ENCODE results near the gene GPR152.

DNA sequence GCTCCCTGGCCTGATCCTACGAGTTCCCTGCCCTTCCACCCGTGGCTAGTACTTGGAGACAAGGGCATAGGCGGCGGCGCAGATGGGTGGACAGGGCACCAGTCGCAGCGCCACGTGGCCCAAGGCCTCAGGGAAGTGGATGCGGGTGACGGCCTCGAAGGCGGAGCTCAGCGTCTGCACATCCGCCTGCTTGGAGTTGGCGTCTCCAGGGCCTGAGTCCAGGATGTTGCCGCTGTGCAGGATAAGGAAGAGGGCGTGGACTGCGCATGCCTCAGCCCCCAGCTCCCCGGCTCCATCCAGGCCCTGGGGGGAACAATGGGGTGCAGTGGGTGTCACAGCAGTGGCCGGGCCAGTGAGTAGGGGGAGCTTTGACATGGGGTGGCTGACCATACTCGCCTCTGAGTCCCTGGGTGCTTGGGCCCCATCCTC lies 46.0 kb upstream of the GPR152 start:
- TF ChIP-seq, protein P1, sequence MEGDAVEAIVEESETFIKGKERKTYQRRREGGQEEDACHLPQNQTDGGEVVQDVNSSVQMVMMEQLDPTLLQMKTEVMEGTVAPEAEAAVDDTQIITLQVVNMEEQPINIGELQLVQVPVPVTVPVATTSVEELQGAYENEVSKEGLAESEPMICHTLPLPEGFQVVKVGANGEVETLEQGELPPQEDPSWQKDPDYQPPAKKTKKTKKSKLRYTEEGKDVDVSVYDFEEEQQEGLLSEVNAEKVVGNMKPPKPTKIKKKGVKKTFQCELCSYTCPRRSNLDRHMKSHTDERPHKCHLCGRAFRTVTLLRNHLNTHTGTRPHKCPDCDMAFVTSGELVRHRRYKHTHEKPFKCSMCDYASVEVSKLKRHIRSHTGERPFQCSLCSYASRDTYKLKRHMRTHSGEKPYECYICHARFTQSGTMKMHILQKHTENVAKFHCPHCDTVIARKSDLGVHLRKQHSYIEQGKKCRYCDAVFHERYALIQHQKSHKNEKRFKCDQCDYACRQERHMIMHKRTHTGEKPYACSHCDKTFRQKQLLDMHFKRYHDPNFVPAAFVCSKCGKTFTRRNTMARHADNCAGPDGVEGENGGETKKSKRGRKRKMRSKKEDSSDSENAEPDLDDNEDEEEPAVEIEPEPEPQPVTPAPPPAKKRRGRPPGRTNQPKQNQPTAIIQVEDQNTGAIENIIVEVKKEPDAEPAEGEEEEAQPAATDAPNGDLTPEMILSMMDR (IDR thresholded peaks at IDR 0.05), result no peak
- no peak for TF ChIP-seq ZFX (IDR thresholded peaks at IDR 0.05; ENCODE audit: borderline replicate concordance)
